ENCODE data around the gene MMP27. TPM values are rescaled to one million over a fixed set of nuclear protein-coding genes. Genes with fewer than 3 reads are reported as not detected.

MMP27 gene
- total RNA-seq, 1 experiment from 2014 or later = not detected

- intact Hi-C loops (cut with micrococcal nuclease; ENCODE audit: unreplicated experiment) = no loop called here
- H3K9me3 Mint-ChIP-seq (ENCODE audit: low read depth, unreplicated experiment) = no peaks in the 10 kb centered on the region
- H3K4me1 Mint-ChIP-seq (ENCODE audit: low read depth, unreplicated experiment) = no peaks in the 10 kb centered on the region
- H3K27me3 Mint-ChIP-seq (ENCODE audit: unreplicated experiment) = no peaks in the 10 kb centered on the region
- no peaks in the 10 kb centered on the region for H3K36me3 Mint-ChIP-seq (ENCODE audit: insufficient read depth, unreplicated experiment)
- no peak for DNase-seq
- TF ChIP-seq CTCF (IDR thresholded peaks at IDR 0.05; ENCODE audit: unreplicated experiment) = no peak
- no TSS peak for BruUV-seq (replicated peaks)
- H3K4me3 Mint-ChIP-seq (ENCODE audit: low read depth, unreplicated experiment) = no peak overlapping the region
- H3K27ac Mint-ChIP-seq (ENCODE audit: unreplicated experiment) = no peak overlapping the region
- CTCF ChIA-PET = no interaction called here
Measured at GRCh38 chr11:102727890-102728289, 22.3 kb upstream of the MMP27 start.

- H3K9me3 Mint-ChIP-seq (ENCODE audit: low read depth, unreplicated experiment) = no peaks in the 10 kb centered on the region
- H3K36me3 Mint-ChIP-seq (ENCODE audit: insufficient read depth, unreplicated experiment) = no peaks in the 10 kb centered on the region
- TF ChIP-seq CTCF (IDR thresholded peaks at IDR 0.05; ENCODE audit: unreplicated experiment) = no peak
- no peak within 1 kb of the TSS for H3K4me3 Mint-ChIP-seq (ENCODE audit: low read depth, unreplicated experiment)
- CTCF ChIA-PET = interaction anchor here (0.5 kb wide), 1 partner anchor 307 kb away, joined by 3 read pairs; no protein-coding TSS in a partner anchor
- H3K27me3 Mint-ChIP-seq (ENCODE audit: unreplicated experiment) = peaks cover 21% of the 10 kb centered on the region
- H3K4me1 Mint-ChIP-seq (ENCODE audit: low read depth, unreplicated experiment) = no peaks in the 10 kb centered on the region
- intact Hi-C loops (cut with micrococcal nuclease; ENCODE audit: unreplicated experiment) = no loop called here
- BruUV-seq (replicated peaks) = no TSS peak
- no peak within 1 kb of the TSS for H3K27ac Mint-ChIP-seq (ENCODE audit: unreplicated experiment)
- DNase-seq = no peak
Measured at GRCh38 chr11:102724904-102725500, 19.4 kb upstream of the MMP27 start, which contains the start of gene MMP8. Gene MMP8 (minus strand): TSS chr11:102724954. CDS start chr11:102724855, 99 bp downstream.

- Mint-ChIP-seq H3K36me3 (ENCODE audit: insufficient read depth, unreplicated experiment) (no peaks in the 10 kb centered on the region), H3K4me3 (ENCODE audit: low read depth, unreplicated experiment) (no peak overlapping the region), H3K27me3 (ENCODE audit: unreplicated experiment) (peaks cover 43% of the 10 kb centered on the region), H3K9me3 (ENCODE audit: low read depth, unreplicated experiment) (peaks cover 2% of the 10 kb centered on the region), H3K27ac (ENCODE audit: unreplicated experiment) (no peak overlapping the region), H3K4me1 (ENCODE audit: low read depth, unreplicated experiment) (no peaks in the 10 kb centered on the region)
- BruUV-seq (replicated peaks) = no TSS peak
- DNase-seq = no peak
- CTCF ChIA-PET = no interaction called here
- TF ChIP-seq CTCF (IDR thresholded peaks at IDR 0.05; ENCODE audit: unreplicated experiment) = no peak
- intact Hi-C loops (cut with micrococcal nuclease; ENCODE audit: unreplicated experiment) = no loop called here
Measured at GRCh38 chr11:102722821-102723220, 17.3 kb upstream of the MMP27 start.

GRCh38 chr11:102719620-102720277, 14.2 kb upstream of the MMP27 start:
- CTCF ChIA-PET = no interaction called here
- Mint-ChIP-seq H3K27ac (ENCODE audit: unreplicated experiment) (no peak overlapping the region), H3K27me3 (ENCODE audit: unreplicated experiment) (peaks cover 67% of the 10 kb centered on the region), H3K9me3 (ENCODE audit: low read depth, unreplicated experiment) (peaks cover 2% of the 10 kb centered on the region), H3K4me3 (ENCODE audit: low read depth, unreplicated experiment) (no peak overlapping the region), H3K36me3 (ENCODE audit: insufficient read depth, unreplicated experiment) (no peaks in the 10 kb centered on the region), H3K4me1 (ENCODE audit: low read depth, unreplicated experiment) (no peaks in the 10 kb centered on the region)
- intact Hi-C loops (cut with micrococcal nuclease; ENCODE audit: unreplicated experiment) = no loop called here
- BruUV-seq (replicated peaks) = no TSS peak
- TF ChIP-seq CTCF (IDR thresholded peaks at IDR 0.05; ENCODE audit: unreplicated experiment) = no peak
- no peak for DNase-seq
